ENCODE measurements around the gene ARHGAP22. TPM values are rescaled to one million over a fixed set of nuclear protein-coding genes. Genes with fewer than 3 reads are reported as not detected.

ARHGAP22 gene
- total RNA-seq, 1 donor from 2014 or later, result 5.1 TPM

DNA sequence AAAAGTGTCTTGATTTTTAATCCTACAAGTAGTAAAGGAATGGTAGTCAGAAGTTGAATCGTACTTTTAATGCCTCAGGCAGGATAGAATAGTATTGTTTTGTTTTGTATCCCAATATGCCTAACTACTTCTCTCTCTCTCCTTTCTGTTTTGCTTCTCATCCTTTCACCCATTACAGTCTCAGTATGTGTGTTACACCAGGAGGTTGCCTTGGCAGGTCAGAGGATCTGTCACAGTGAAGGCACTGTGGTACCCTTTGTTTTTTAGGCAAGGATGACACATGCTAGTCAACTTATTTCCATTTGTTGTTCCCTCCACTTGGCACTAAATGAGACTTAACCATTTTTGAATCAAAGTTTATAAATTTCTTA lies 204.0 kb downstream of the ARHGAP22 start:
- Mint-ChIP-seq H3K36me3 (peaks cover 6% of the 10 kb centered on the region), H3K4me1 (ENCODE audit: unreplicated experiment) (peaks cover 28% of the 10 kb centered on the region), H3K9me3 (no peaks in the 10 kb centered on the region), H3K27ac (peak overlapping the region; percentile 59), H3K4me3 (no peak overlapping the region), H3K27me3 (no peaks in the 10 kb centered on the region)
- TF ChIP-seq, protein P1, sequence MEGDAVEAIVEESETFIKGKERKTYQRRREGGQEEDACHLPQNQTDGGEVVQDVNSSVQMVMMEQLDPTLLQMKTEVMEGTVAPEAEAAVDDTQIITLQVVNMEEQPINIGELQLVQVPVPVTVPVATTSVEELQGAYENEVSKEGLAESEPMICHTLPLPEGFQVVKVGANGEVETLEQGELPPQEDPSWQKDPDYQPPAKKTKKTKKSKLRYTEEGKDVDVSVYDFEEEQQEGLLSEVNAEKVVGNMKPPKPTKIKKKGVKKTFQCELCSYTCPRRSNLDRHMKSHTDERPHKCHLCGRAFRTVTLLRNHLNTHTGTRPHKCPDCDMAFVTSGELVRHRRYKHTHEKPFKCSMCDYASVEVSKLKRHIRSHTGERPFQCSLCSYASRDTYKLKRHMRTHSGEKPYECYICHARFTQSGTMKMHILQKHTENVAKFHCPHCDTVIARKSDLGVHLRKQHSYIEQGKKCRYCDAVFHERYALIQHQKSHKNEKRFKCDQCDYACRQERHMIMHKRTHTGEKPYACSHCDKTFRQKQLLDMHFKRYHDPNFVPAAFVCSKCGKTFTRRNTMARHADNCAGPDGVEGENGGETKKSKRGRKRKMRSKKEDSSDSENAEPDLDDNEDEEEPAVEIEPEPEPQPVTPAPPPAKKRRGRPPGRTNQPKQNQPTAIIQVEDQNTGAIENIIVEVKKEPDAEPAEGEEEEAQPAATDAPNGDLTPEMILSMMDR (conservative IDR thresholded peaks at IDR 0.05), result no peak
- no peak for DNase-seq (ENCODE audit: extremely low spot score, unreplicated experiment)

GRCh38 chr10:48400129-48400849 lies 204.6 kb downstream of the ARHGAP22 start:
- TF ChIP-seq, protein P1 (conservative IDR thresholded peaks at IDR 0.05), result no peak
- H3K36me3 Mint-ChIP-seq, result peaks cover 4% of the 10 kb centered on the region
- H3K4me3 Mint-ChIP-seq, result peak overlapping the region; percentile 56
- no peak for DNase-seq (ENCODE audit: extremely low spot score, unreplicated experiment)
- no peaks in the 10 kb centered on the region for H3K27me3 Mint-ChIP-seq
- H3K4me1 Mint-ChIP-seq (ENCODE audit: unreplicated experiment), result peaks cover 28% of the 10 kb centered on the region
- H3K9me3 Mint-ChIP-seq, result no peaks in the 10 kb centered on the region
- peak overlapping the region; percentile 59 for H3K27ac Mint-ChIP-seq

DNA sequence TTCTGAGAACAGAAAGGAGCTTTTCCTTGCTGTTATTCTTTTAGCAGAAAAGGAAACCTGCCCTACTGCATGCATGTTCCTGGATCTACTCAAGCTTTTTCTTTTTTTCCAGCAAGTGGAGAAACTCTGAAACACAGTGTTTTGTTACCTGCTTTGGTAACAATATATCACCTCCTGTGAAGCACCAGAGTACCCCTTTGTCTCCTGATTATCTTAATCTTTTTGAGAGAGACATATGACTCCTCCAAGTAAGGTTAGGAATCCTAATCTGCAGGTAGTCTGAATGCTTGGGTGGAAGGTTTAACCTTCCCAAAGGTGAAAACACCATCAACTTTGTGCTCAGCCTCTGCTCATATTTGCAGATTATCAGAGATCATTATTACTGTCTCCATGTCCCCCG lies 205.3 kb downstream of the ARHGAP22 start:
- peak overlapping the region; percentile 56 for H3K4me3 Mint-ChIP-seq
- peak overlapping the region; percentile 59 for H3K27ac Mint-ChIP-seq
- DNase-seq (ENCODE audit: extremely low spot score, unreplicated experiment), result no peak
- peaks cover 28% of the 10 kb centered on the region for H3K4me1 Mint-ChIP-seq (ENCODE audit: unreplicated experiment)
- no peaks in the 10 kb centered on the region for H3K27me3 Mint-ChIP-seq
- peaks cover under 1% of the 10 kb centered on the region for H3K36me3 Mint-ChIP-seq
- H3K9me3 Mint-ChIP-seq, result no peaks in the 10 kb centered on the region
- TF ChIP-seq, protein P1 (conservative IDR thresholded peaks at IDR 0.05), result no peak

DNA sequence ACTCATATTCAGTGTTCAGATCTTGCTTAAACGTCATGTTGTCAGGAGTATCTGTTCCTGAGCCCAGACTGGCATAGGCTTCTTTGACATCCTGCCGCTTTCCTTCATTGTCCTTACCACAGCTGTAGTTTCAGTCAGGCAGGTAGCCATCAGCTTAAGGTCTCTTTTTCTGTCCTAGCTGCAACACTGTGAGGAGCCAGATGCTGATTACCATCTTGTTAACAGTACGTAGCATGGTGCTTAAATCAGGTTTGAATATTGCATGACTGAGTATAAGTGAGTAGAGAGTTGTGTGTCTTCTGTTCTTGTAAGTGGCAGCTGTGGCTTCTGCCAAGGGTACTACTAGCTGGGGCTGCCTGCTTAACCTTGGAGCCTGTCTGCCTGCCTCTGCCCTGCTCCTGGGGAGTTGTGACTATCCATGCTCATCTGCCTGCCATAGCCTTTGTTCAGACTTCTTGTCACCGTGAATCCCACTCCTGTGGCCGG lies 205.8 kb downstream of the ARHGAP22 start:
- Mint-ChIP-seq H3K9me3 (no peaks in the 10 kb centered on the region), H3K4me1 (ENCODE audit: unreplicated experiment) (peaks cover 28% of the 10 kb centered on the region), H3K27ac (peak overlapping the region; percentile 59), H3K36me3 (no peaks in the 10 kb centered on the region), H3K27me3 (no peaks in the 10 kb centered on the region), H3K4me3 (peak overlapping the region; percentile 6)
- no peak for DNase-seq (ENCODE audit: extremely low spot score, unreplicated experiment)
- TF ChIP-seq, protein P1 (conservative IDR thresholded peaks at IDR 0.05), result no peak

DNA sequence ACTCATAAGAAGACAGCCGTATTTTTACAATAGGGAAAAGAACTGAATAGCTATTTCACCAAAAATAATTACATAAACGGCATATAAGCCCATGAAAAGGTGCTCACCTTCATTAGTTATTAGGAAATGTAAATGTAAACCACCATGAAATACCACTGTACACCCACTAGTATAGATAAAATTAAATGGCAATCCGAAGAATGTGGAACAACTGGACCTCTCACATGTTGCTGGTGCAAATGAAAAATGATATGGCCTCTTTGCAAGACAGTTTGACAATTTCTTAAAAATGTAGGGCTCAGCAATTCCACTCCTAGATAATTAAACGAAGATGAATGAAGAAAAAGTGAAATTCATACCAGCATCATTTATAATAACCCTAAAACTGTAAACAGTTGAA lies 206.6 kb downstream of the ARHGAP22 start:
- no peak for DNase-seq (ENCODE audit: extremely low spot score, unreplicated experiment)
- Mint-ChIP-seq H3K36me3 (no peaks in the 10 kb centered on the region), H3K27ac (peak overlapping the region; percentile 49), H3K27me3 (no peaks in the 10 kb centered on the region), H3K4me1 (ENCODE audit: unreplicated experiment) (peaks cover 28% of the 10 kb centered on the region), H3K9me3 (no peaks in the 10 kb centered on the region), H3K4me3 (peak overlapping the region; percentile 32)
- TF ChIP-seq, protein P1 (conservative IDR thresholded peaks at IDR 0.05), result no peak

Other genes with a start within 250 kb of the ARHGAP22 start
- gene WDFY4, start 79.8 kb upstream of the ARHGAP22 start, total RNA-seq (ENCODE audit: low replicate concordance), result 0.05 TPM in 1 of 2 replicates, not detected in the other